Measurements from ENCODE around the gene KLHDC7B. TPM values are rescaled to one million over a fixed set of nuclear protein-coding genes. Genes with fewer than 3 reads are reported as not detected.

KLHDC7B gene
- total and polyA plus RNA-seq, 2 of the 13 experiments (the other 11 are each of a cell fraction or from before 2014, with no cell fraction given) = 0.11 TPM; not detected in 1

DNA sequence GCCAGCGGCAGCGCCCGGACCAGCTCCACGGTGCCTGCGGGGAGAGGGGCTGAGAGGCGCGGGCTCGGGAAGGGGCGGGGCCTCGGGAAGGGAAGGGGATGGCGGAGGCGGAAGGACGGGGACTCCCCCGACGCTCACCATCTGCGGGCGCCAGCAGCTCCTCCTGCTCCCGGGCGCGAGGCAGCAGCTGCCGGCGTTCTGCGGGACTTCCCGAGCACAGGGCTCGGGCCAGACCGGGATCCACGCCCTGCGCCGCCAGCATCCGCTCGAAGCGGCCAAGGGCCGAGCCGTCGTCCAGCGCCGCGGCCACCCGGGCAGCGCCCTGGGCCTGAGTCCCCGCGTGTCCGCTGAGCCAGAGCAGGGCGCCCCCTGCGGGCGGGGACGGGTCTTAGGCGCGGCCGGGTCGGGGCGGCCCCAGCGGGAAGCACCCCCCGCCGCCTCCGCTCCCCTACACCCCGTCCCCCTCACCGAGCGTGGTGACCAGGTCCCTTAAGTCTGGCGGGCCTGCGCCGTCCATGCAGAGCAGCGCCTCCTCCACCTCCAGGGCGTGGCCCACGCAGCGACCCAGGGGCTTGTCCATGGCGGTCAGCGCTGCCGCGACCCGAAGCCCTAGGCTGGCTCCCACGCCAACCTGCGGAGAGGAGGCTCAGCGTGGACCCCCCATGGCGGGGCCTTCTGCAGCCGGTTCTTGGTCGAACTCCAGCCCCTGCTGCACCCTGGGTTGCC is 19.4 kb upstream of the KLHDC7B start (continued):
- no peak; the same call in 1 of the 2 replicates for TF ChIP-seq TFDP1 (CRISPR knock-in tag; IDR thresholded peaks at IDR 0.05; ENCODE audit: borderline replicate concordance)
- peak; percentile 45 for TF ChIP-seq PHF8 (CRISPR knock-in tag; IDR thresholded peaks at IDR 0.05)
- TF ChIP-seq SNAI1 (CRISPR knock-in tag; IDR thresholded peaks at IDR 0.05; ENCODE audit: borderline replicate concordance) = no peak
- TF ChIP-seq LBX2 (CRISPR knock-in tag; IDR thresholded peaks at IDR 0.05; ENCODE audit: borderline replicate concordance) = peak; percentile 20; the same call in 1 of the 2 replicates
- no peak for TF ChIP-seq REL (CRISPR knock-in tag; conservative IDR thresholded peaks at IDR 0.05)
- no peak for TF ChIP-seq BCL6 (CRISPR knock-in tag; IDR thresholded peaks at IDR 0.05)
- TF ChIP-seq ZNF713 (CRISPR knock-in tag; IDR thresholded peaks at IDR 0.05) = no peak
- TF ChIP-seq MNT (IDR thresholded peaks at IDR 0.05) = no peak
- TF ChIP-seq NCOA1 (CRISPR knock-in tag; IDR thresholded peaks at IDR 0.05) = no peak
- no peak for TF ChIP-seq ZBTB42 (CRISPR knock-in tag; IDR thresholded peaks at IDR 0.05)
- TF ChIP-seq, protein P1, sequence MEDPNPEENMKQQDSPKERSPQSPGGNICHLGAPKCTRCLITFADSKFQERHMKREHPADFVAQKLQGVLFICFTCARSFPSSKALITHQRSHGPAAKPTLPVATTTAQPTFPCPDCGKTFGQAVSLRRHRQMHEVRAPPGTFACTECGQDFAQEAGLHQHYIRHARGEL (CRISPR knock-in tag; IDR thresholded peaks at IDR 0.05) = no peak
- no peak; the same call in 1 of the 2 replicates for TF ChIP-seq SAP130 (CRISPR knock-in tag; IDR thresholded peaks at IDR 0.05; ENCODE audit: low read depth)
- TF ChIP-seq SMARCC2 (IDR thresholded peaks at IDR 0.05) = no peak
- no peak for TF ChIP-seq SRSF9 (IDR thresholded peaks at IDR 0.05; ENCODE audit: borderline replicate concordance, insufficient read depth, low read depth, low read length, poor library complexity, severe bottlenecking)
- TF ChIP-seq ZNF878 (CRISPR knock-in tag; IDR thresholded peaks at IDR 0.05) = no peak
- TF ChIP-seq ARID5B (CRISPR knock-in tag; IDR thresholded peaks at IDR 0.05) = no peak
- no peak for TF ChIP-seq ZNF121 (CRISPR knock-in tag; IDR thresholded peaks at IDR 0.05)
- TF ChIP-seq, protein P2, sequence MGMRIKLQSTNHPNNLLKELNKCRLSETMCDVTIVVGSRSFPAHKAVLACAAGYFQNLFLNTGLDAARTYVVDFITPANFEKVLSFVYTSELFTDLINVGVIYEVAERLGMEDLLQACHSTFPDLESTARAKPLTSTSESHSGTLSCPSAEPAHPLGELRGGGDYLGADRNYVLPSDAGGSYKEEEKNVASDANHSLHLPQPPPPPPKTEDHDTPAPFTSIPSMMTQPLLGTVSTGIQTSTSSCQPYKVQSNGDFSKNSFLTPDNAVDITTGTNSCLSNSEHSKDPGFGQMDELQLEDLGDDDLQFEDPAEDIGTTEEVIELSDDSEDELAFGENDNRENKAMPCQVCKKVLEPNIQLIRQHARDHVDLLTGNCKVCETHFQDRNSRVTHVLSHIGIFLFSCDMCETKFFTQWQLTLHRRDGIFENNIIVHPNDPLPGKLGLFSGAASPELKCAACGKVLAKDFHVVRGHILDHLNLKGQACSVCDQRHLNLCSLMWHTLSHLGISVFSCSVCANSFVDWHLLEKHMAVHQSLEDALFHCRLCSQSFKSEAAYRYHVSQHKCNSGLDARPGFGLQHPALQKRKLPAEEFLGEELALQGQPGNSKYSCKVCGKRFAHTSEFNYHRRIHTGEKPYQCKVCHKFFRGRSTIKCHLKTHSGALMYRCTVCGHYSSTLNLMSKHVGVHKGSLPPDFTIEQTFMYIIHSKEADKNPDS (CRISPR knock-in tag; IDR thresholded peaks at IDR 0.05) = no peak
- peak; percentile 61 for TF ChIP-seq ZNF510 (CRISPR knock-in tag; IDR thresholded peaks at IDR 0.05; ENCODE audit: low read depth)
- no peak for TF ChIP-seq ZSCAN22 (CRISPR knock-in tag; IDR thresholded peaks at IDR 0.05)
- TF ChIP-seq RBAK (CRISPR knock-in tag; IDR thresholded peaks at IDR 0.05) = no peak
